Heart right ventricle (tissue), 16 donors: ENCODE data around the gene LINGO4. TPM values are rescaled to one million over a fixed set of nuclear protein-coding genes. Genes with fewer than 3 reads are reported as not detected.

Experiments
- ATAC-seq, 8 donors: fragments of 200-7000 bp; cut with Tn5 transposase; one replicate each; pipeline ENCODE4 v1.9.1; 2020; ENCODE audit warnings: mild to moderate bottlenecking in 8 of 8, moderate library complexity in 8 of 8, moderate number of reproducible peaks in 1 of 8
- DNase-seq, 2 donors: peaks; one replicate each; pipeline ENCODE4 v3.0.0-alpha.2; 2020
- H3K27ac ChIP-seq, 10 donors: fragments of 200-600 bp; sonication (generic) in 2 of 10; one replicate each; pipeline versions ENCODE4 v1.5.0 to v1.8.0; 2020 to 2022; ENCODE audit warnings: mild to moderate bottlenecking in 3 of 10
- H3K27me3 ChIP-seq, 7 donors: fragments of 200-600 bp; one replicate each; pipeline ENCODE4 v1.8.0; 2021 to 2022; ENCODE audit warnings: mild to moderate bottlenecking in 2 of 7
- H3K36me3 ChIP-seq, 9 donors: fragments of 200-600 bp; sonication (generic) in 1 of 9; one replicate each; pipeline versions ENCODE4 v1.5.0 to v1.8.0; 2020 to 2022; ENCODE audit warnings: mild to moderate bottlenecking in 2 of 9
- H3K4me1 ChIP-seq, 9 donors: fragments of 200-600 bp; sonication (generic) in 1 of 9; one replicate each; pipeline versions ENCODE4 v1.5.0 to v1.8.0; 2020 to 2022; ENCODE audit warnings: mild to moderate bottlenecking in 4 of 9
- H3K4me3 ChIP-seq, 10 donors: fragments of 200-600 bp; sonication (generic) in 2 of 10; one replicate each; pipeline versions ENCODE4 v1.5.0 to v1.8.0; 2020 to 2022; ENCODE audit warnings: mild to moderate bottlenecking in 7 of 10, moderate library complexity in 2 of 10
- H3K9me3 ChIP-seq, 11 donors: fragments of 200-600 bp in 10 of 11; sonication (generic) in 2 of 11; one replicate each; pipeline versions ENCODE4 v1.5.0 to v1.8.0; 2013 to 2022; ENCODE audit warnings: mild to moderate bottlenecking in 2 of 11, control low read depth in 1 of 11, moderate library complexity in 1 of 11
- WGBS, 2 donors: extraction: QIAGEN DNeasy Blood & Tissue Kit; methylation state at CpG; one replicate each; pipeline ENCODE4 v1.1.7; 2013; ENCODE audit warnings: inconsistent platforms in 1 of 2; 5-methylcytosine and 5-hydroxymethylcytosine counted together
- intact Hi-C, 10 donors: fragments of 100-400 bp; cut with DNase I; formaldehyde crosslinking; loops; one replicate each; pipeline versions ENCODE4 v1.11.1 to v1.14.2; 2022
- polyA plus RNA-seq, 2 donors: library from polyadenylated mRNA; stranded (reverse); fragments of 200-250 nt; gene quantifications; one replicate each; pipeline ENCODE4 v1.2.3, GENCODE V29; 2013
- total RNA-seq, 10 donors: library from RNA; stranded (reverse); fragmentation: NEBNext Ultra II Directional in 3 of 10; extraction: Animal tissue kit (Norgen Biotek cat#: 25700) in 3 of 10; gene quantifications; one replicate each; pipeline versions ENCODE4 v1.2.1 to v1.2.4, GENCODE V29; 2021 to 2023
- TF ChIP-seq, protein P1 (sequence below), 9 donors: fragments of 200-600 bp; sonication (generic) in 2 of 9; IDR thresholded peaks; one replicate each; pipeline versions ENCODE4 v1.5.0 to v1.8.0; 2021 to 2022; ENCODE audit warnings: antibody characterized with exemption in 9 of 9, mild to moderate bottlenecking in 5 of 9, moderate library complexity in 1 of 9
- donor health status: Arrhythmogenic right ventricular cardiomyopathy.
- donor health status: ischemic (EF 13 %, LVEDD 7.1; RV severe dilation, severe dysfunction).
- donor health status: healthy with polysubstance abuse.
- donor health status: DM: no; HTN: yes; CAD: no.
- donor health status: DM: no; HTN: no; CAD: no.
- donor health status: ischemic (EF 25% LVEDD 6.9; RV normal size, moderate dysfunction).
- donor health status: ischemic (EF 25% LVEDD 5.7; RV mildly dilated, moderate dysfunction).
- donor health status: healthy.
- donor health status: DM: yes; HTN: yes; CAD: no.
- donor health status: Ischemic cardiomyopathy.
- donor health status: ischemic (EF 35%, LVEDD 5.7; RV mildly dilated, moderate dysfunction).
- donor health status: nonischemic (EF 11% LVEDD 7.7; RV severe dilation, severe dysfunction).
- donor health status: DM: yes; HTN: yes; CAD: no.
- donor health status: PGD.
- donor health status: ischemic (EF 29% LVEDD 5.4; RV normal size, mild dysfunction).
- donor health status: nonischemic (EF 23%, LVEDD 6.1; RV moderate dilation, normal function).

The LINGO4 gene
- total and polyA plus RNA-seq, 12 donors, result 0.10 to 2.7 (median 0.68) TPM

DNA sequence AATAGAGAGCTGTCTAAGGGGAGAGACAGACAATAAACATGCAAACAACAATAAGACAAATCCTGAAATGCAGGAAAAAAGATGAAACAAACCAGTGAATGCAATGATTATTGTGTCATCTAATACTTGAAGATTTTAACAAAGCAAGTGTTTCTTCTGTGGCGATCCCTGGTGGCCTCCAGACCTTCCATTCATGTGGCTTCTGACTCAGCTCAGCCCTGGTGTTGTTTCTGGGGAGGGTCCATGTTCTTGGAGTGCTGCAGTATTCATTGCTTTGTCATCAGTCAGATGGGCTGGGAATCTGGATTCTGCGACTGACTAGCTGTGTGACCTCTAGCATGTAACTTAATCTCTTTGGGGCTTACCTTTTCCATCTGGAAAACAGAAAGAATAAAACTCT is 35.9 kb upstream of the LINGO4 start:
- DNase-seq (no peak), ATAC-seq (no peak)
- intact Hi-C loops, result no loop called here
- Histone ChIP-seq H3K9me3 (no peaks in the 10 kb centered on the region), H3K36me3 (no peaks in the 10 kb centered on the region), H3K4me3 (no peak overlapping the region), H3K27ac (no peak overlapping the region), H3K4me1 (peaks cover 6 to 29% (median 21%) of the 10 kb centered on the region in 9 donors), H3K27me3 (peaks cover 13 to 67% (median 44%) of the 10 kb centered on the region in 7 donors)
- 87 to 97% methylated on average over 2 of the region's 2 CpGs for WGBS, 2 donors
- TF ChIP-seq, protein P1, sequence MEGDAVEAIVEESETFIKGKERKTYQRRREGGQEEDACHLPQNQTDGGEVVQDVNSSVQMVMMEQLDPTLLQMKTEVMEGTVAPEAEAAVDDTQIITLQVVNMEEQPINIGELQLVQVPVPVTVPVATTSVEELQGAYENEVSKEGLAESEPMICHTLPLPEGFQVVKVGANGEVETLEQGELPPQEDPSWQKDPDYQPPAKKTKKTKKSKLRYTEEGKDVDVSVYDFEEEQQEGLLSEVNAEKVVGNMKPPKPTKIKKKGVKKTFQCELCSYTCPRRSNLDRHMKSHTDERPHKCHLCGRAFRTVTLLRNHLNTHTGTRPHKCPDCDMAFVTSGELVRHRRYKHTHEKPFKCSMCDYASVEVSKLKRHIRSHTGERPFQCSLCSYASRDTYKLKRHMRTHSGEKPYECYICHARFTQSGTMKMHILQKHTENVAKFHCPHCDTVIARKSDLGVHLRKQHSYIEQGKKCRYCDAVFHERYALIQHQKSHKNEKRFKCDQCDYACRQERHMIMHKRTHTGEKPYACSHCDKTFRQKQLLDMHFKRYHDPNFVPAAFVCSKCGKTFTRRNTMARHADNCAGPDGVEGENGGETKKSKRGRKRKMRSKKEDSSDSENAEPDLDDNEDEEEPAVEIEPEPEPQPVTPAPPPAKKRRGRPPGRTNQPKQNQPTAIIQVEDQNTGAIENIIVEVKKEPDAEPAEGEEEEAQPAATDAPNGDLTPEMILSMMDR (IDR thresholded peaks at IDR 0.05), result no peak

DNA sequence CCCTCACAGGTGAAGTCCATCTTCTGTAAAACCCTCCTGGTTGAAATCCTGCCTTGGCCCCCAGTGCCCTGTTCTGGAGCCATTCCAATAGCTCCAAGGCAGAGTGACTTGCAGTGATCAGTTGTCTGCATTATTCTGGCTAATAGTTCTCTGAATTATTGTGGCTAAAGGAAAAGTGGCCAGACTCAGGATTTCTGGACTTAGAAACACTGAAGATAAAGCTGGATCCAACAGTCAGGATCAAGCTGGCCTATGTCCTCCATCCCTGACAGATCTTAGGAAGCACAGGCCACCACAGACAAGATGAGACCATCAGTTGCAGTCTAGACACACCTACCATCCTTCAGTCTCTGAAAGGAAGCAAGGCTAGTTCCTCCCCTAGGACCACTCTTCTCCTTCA is 35.2 kb upstream of the LINGO4 start:
- Histone ChIP-seq H3K36me3 (no peaks in the 10 kb centered on the region), H3K4me3 (peak overlapping the region in 3 of 10 donors; percentile 47 to 50 (median 49)), H3K27me3 (peaks cover 13 to 69% (median 44%) of the 10 kb centered on the region in 7 donors), H3K27ac (peak overlapping the region in 1 of 10 donors; percentile 56), H3K4me1 (peaks cover 6 to 29% (median 21%) of the 10 kb centered on the region in 9 donors), H3K9me3 (no peaks in the 10 kb centered on the region)
- TF ChIP-seq, protein P1 (IDR thresholded peaks at IDR 0.05), result no peak
- no peak for DNase-seq
- ATAC-seq, result no peak
- intact Hi-C loops, result no loop called here

DNA sequence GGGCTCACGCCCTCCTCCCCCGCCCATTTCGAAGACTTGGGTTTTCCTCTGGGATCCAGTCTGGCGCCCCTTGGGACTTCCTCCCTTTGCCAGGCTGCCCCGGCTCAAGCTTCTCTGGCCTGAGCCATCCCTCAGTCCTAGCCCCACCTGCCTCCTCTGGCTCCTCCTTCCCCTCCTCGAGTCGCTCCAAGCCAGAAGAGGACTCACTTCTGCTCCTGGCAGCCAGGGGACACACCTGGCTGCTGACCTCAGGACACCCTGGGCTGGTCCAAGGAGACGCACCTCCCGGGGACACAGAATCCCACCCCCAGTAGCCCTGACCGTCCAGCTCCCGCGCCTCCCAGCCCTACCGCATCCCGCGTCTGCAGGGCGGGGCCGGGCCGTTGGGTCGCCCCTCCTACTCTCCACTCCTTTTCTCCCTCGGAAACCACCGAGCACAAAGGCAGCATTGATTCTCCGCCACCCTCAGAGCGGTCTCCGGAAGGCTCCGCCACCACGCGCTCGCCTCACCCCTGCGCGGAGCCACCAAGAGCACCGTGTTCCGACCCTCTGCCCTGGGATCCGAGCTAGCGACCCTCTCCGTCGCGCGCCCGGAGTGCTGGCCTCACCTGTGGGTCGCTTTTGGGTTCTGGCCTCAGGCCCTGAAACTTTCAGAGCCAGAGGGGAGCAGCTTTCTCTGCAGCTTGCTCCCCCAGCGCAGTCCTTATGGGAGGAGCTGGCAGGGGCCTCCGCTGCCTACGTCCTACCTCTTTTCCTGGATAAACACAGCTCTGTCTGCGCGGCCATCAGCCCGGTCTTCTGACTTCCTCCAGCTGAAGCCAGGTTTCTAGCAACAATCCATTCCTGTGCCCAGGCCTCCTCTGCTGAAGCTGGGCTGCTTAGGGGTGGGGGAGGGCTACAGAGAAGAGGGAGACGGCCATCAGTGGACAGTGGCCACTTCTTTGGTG is 34.5 kb upstream of the LINGO4 start, which contains the start of gene C2CD4D:
C2CD4D (minus strand) TSS at position 364 of the 947 bp plus-strand sequence. CDS start 831 bp downstream, outside the sequence.
- TF ChIP-seq, protein P1 (IDR thresholded peaks at IDR 0.05), result no peak
- peaks cover 13 to 66% (median 44%) of the 10 kb centered on the region in 7 donors for H3K27me3 ChIP-seq
- peaks cover 6 to 29% (median 21%) of the 10 kb centered on the region in 9 donors for H3K4me1 ChIP-seq
- H3K27ac ChIP-seq, result peak within 1 kb of the TSS in 5 of 10 donors; percentile 20 to 56 (median 47)
- H3K4me3 ChIP-seq, result peak within 1 kb of the TSS in 9 of 10 donors; percentile 36 to 58 (median 50)
- 4 to 8% methylated on average over 47 of the region's 47 CpGs for WGBS, 2 donors
- H3K36me3 ChIP-seq, result no peaks in the 10 kb centered on the region
- ATAC-seq (peak; percentile 45 to 69 (median 58)), DNase-seq (peak in 1 of 2 donors; percentile 31)
- intact Hi-C loops, result loop anchor here in 7 of 10 donors (5.0 to 10.0 kb wide), 9 partner anchors 145 to 395 kb away; partner anchors contain the start of gene POGZ (in 1 of the 7)
- no peaks in the 10 kb centered on the region for H3K9me3 ChIP-seq

DNA sequence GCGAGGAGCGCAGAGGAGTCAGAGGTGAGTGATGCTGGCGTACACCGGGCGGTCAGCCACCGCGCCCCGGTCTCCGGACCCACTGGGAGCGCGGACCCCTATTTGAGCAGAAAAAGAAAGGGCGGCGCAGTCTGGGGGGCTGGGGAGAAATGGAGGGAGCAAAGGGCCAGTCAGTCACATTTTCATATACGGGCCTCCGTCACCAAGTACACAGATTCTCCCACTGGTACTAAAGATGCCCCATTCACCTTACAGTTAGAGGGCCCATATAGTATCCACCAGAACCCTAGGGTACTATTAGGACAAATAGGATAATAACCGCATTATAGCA is 33.8 kb upstream of the LINGO4 start:
- DNase-seq, result no peak
- Histone ChIP-seq H3K27ac (peak overlapping the region in 1 of 10 donors; percentile 20), H3K36me3 (no peaks in the 10 kb centered on the region), H3K4me1 (peaks cover 6 to 29% (median 21%) of the 10 kb centered on the region in 9 donors), H3K4me3 (peak overlapping the region in 9 of 10 donors; percentile 36 to 58 (median 50)), H3K27me3 (peaks cover 13 to 61% (median 43%) of the 10 kb centered on the region in 7 donors), H3K9me3 (no peaks in the 10 kb centered on the region)
- TF ChIP-seq, protein P1 (IDR thresholded peaks at IDR 0.05), result no peak
- peak in 3 of 8 donors; percentile 2 to 5 (median 5) for ATAC-seq
- intact Hi-C loops, result loop anchor here in 7 of 10 donors (5.0 to 10.0 kb wide), 9 partner anchors 144 to 394 kb away; partner anchors contain the start of gene POGZ (in 1 of the 7)
- 11% methylated on average over 16 of the region's 16 CpGs for WGBS, 2 donors
